Mucosa of descending colon (tissue), 3 donors: ENCODE data around the gene NSUN6. TPM values are rescaled to one million over a fixed set of nuclear protein-coding genes. Genes with fewer than 3 reads are reported as not detected.

Experiments used
- ATAC-seq: fragments of 200-7000 bp; cut with Tn5 transposase; one replicate; pipeline ENCODE4 v1.9.1; 2020; ENCODE audit warnings: mild to moderate bottlenecking, moderate library complexity
- DNase-seq, 3 donors: peaks; one replicate each; pipeline ENCODE4 v3.0.0-alpha.2; 2020
- H3K36me3 ChIP-seq: fragments of 200-600 bp; one replicate; pipeline ENCODE4 v1.8.0; 2021; ENCODE audit warnings: low read depth, mild to moderate bottlenecking
- H3K4me1 ChIP-seq: fragments of 200-600 bp; one replicate; pipeline ENCODE4 v1.8.0; 2021; ENCODE audit warnings: low read depth, mild to moderate bottlenecking
- H3K4me3 ChIP-seq: fragments of 200-600 bp; one replicate; pipeline ENCODE4 v1.8.0; 2021; ENCODE audit warnings: mild to moderate bottlenecking
- H3K9me3 ChIP-seq: fragments of 200-600 bp; one replicate; pipeline ENCODE4 v1.8.0; 2021; ENCODE audit warnings: mild to moderate bottlenecking
- intact Hi-C, 2 donors: fragments of 100-400 bp; cut with DNase I in 1 of 2; cut with micrococcal nuclease in 1 of 2; formaldehyde crosslinking; loops; one replicate each; pipeline versions ENCODE4 v1.11.0 to v1.11.1; 2022; cut with DNase I, micrococcal nuclease
- total RNA-seq, 3 donors: library from RNA; stranded (reverse); fragmentation: NEBNext Ultra II Directional in 2 of 3; extraction: Animal tissue kit (Norgen Biotek cat#: 25700) in 2 of 3; gene quantifications; one replicate each; pipeline versions ENCODE4 v1.2.1 to v1.2.4, GENCODE V29; 2021 to 2023
- TF ChIP-seq, protein P1 (sequence below): fragments of 200-600 bp; IDR thresholded peaks from one replicate; pipeline ENCODE4 v1.8.0; 2022; ENCODE audit warnings: antibody characterized with exemption, mild to moderate bottlenecking
- donor health status: DM: no; HTN: no; CAD: no; lungs with moderate emphysema.
- donor health status: DM: no; HTN: no; CAD: no.
- donor health status: DM: no; HTN: yes; CAD: no.

The NSUN6 gene
- total RNA-seq, 3 donors from 2014 or later, result 10.2 to 21.1 (median 13.6) TPM

- H3K4me1 ChIP-seq, result peaks cover 22% of the 10 kb centered on the region
- no peaks in the 10 kb centered on the region for H3K9me3 ChIP-seq
- DNase-seq, result peak in 2 of 3 donors; percentile 49 to 60
- ATAC-seq, result peak; percentile 27
- TF ChIP-seq, protein P1, sequence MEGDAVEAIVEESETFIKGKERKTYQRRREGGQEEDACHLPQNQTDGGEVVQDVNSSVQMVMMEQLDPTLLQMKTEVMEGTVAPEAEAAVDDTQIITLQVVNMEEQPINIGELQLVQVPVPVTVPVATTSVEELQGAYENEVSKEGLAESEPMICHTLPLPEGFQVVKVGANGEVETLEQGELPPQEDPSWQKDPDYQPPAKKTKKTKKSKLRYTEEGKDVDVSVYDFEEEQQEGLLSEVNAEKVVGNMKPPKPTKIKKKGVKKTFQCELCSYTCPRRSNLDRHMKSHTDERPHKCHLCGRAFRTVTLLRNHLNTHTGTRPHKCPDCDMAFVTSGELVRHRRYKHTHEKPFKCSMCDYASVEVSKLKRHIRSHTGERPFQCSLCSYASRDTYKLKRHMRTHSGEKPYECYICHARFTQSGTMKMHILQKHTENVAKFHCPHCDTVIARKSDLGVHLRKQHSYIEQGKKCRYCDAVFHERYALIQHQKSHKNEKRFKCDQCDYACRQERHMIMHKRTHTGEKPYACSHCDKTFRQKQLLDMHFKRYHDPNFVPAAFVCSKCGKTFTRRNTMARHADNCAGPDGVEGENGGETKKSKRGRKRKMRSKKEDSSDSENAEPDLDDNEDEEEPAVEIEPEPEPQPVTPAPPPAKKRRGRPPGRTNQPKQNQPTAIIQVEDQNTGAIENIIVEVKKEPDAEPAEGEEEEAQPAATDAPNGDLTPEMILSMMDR, result no peak
- no peaks in the 10 kb centered on the region for H3K36me3 ChIP-seq
- peak overlapping the region; percentile 89 for H3K4me3 ChIP-seq
- intact Hi-C loops, result no loop called here
Measured at GRCh38 chr10:18658271-18659124, 7.1 kb upstream of the NSUN6 start.

DNA sequence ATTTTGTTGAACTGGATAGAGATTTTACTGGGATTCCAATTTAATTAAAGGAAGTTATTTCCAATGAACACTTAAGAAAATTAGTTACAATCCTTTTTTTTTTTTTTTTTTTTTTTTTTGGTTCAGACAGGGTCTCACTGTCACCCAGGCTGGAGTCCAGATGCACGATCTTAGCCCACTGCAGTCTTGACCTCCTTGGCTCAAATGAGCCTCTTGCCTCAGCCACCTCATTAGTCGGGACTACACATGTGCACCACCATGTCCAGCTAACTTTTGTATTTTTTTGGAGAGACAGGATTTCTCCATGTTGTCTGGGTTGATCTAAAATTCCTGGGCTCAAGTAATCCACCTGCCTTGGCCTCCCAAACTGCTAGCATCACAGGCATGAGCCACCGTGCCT lies 5.3 kb upstream of the NSUN6 start:
- intact Hi-C loops, result no loop called here
- DNase-seq (no peak), ATAC-seq (no peak)
- peaks cover 15% of the 10 kb centered on the region for H3K4me1 ChIP-seq
- TF ChIP-seq, protein P1, result no peak
- H3K4me3 ChIP-seq, result no peak overlapping the region
- no peaks in the 10 kb centered on the region for H3K36me3 ChIP-seq
- no peaks in the 10 kb centered on the region for H3K9me3 ChIP-seq

DNA sequence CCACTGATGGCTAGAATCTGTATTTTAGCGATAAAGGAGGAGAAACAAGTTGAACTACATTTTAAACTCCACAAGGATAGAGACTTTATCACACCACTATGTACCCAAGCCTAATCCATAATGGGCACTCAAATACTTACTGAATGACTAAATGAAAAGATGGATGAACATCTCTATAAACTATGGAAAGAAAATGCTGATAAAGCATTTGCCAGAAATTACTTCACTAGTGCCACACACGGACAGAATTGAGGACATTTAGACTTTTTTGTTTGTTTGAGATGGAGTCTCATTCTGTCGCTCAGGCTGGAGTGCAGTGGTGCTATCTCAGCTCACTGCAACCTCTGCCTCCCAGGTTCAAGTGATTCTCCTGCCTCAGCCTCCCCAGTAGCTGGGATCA lies 1.7 kb upstream of the NSUN6 start:
- intact Hi-C loops, result no loop called here
- Histone ChIP-seq H3K9me3 (no peaks in the 10 kb centered on the region), H3K36me3 (no peaks in the 10 kb centered on the region), H3K4me1 (peaks cover 9% of the 10 kb centered on the region), H3K4me3 (no peak overlapping the region)
- TF ChIP-seq, protein P1, result no peak
- ATAC-seq (no peak), DNase-seq (no peak)

DNA sequence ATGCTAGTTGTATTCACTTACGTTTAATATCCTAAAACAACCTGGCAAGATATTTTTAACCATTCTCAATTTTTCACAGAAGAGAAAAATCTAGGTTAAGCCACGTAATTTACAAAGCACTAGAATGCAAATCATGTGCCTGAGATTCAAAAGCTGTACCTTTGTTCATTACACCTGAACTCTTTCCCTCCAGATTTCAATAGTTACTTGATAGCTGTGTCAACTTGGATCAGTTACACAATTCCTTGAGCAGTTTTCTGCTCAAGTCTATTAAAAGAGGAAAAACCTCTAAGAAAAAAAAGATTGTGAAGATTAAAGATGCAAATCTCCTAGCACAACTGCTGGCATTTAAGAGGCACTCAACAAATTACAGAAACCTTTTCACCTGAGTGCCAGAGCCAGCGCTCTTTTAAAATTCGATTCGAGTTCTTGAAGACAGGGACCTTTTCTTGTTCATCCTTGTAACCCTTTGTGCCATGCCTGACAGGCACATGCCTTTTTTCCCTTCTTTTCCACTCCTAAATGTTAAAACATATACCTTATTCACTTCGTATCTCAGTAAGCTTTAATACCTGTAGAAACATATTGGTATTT lies 886 bp downstream of the NSUN6 start:
- no peak for ATAC-seq
- DNase-seq, result no peak

DNA sequence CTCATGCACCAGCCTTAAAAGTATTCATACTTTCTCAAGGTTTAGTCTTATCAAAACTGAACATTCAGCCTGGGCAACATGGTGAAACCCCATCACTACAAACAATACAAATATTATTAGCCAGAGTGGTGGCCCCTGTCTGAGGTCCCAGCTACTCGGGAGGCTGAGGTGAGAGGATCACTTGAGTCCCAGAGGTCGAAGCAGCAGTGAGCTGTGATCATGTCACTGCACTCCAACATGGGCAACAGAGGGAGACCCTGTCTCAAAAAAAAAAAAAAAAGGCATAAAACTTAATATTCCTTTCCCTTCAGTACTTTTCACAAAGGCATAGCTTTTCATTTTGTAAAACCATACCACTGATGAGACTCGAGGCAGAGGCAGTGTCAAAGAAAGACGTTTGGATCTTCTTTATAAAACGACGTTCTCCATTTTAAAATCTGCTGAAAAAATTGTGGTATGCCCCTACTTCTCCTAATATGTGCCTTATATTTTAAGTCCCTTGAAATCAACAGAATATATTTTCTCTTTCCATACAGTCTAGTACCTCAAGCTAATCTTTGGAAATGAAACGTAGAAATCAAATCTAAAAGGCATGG lies 1.9 kb downstream of the NSUN6 start:
- H3K4me3 ChIP-seq, result no peak overlapping the region
- ATAC-seq, result no peak

More for the DNA sequence above, 886 bp downstream of the NSUN6 start:
- Histone ChIP-seq H3K4me3 (peak overlapping the region; percentile 52), H3K9me3 (no peaks in the 10 kb centered on the region), H3K36me3 (no peaks in the 10 kb centered on the region), H3K4me1 (peaks cover 9% of the 10 kb centered on the region)
- intact Hi-C loops, result no loop called here
- TF ChIP-seq, protein P1, result no peak

More for the DNA sequence above, 1.9 kb downstream of the NSUN6 start:
- no peak for DNase-seq
- intact Hi-C loops, result no loop called here
- no peaks in the 10 kb centered on the region for H3K9me3 ChIP-seq
- TF ChIP-seq, protein P1, result no peak
- H3K4me1 ChIP-seq, result peaks cover 9% of the 10 kb centered on the region
- no peaks in the 10 kb centered on the region for H3K36me3 ChIP-seq
